HepG2 (cell line): ENCODE measurements around the gene MRPS18C. TPM values are rescaled to one million over a fixed set of nuclear protein-coding genes. Genes with fewer than 3 reads are reported as not detected.

Experiments used
- ATAC-seq: fragments of 200-7000 bp; cut with Tn5 transposase; 3 replicates; pipeline ENCODE4 v1.9.1; 2020; ENCODE audit warnings: mild to moderate bottlenecking, moderate library complexity
- BruUV-seq: library from RNA; stranded (reverse); fragments of 400-500 nt; replicated peaks from 2 replicates; lab custom pipeline; 2021; lab: Mats Ljungman, UMichigan
- CTCF ChIA-PET: fragments of 300-600 bp; formaldehyde crosslinking; extraction: SDS; loops from one replicate; lab custom pipeline; 2021; ENCODE audit warnings: low total read pairs, inconsistent platforms, low intra/inter-chr PET ratio; lab: Yijun Ruan, JAX
- POLR2A ChIA-PET: fragments of 350-600 bp; sonication (Branson Sonifier 250); formaldehyde crosslinking; loops from one replicate; lab custom pipeline; 2020; ENCODE audit warnings: antibody characterized with exemption, inconsistent platforms; lab: Yijun Ruan, JAX
- DNase-seq: peaks from one replicate; pipeline ENCODE4 v3.0.0-alpha.2; 2015; ENCODE audit warnings: low spot score
- FAIRE-seq: peaks from 3 replicates; lab custom pipeline; 2011; peaks lifted over from hg19 to GRCh38; lab: Jason Lieb, UNC
- H2AFZ ChIP-seq: one replicate; pipeline ENCODE4 v1.6.1; 2011; ENCODE audit warnings: low read length, inconsistent platforms
- H3K27ac ChIP-seq: fragments of 300-600 bp; 3 replicates; pipeline ENCODE4 v1.8.0; 2011; ENCODE audit warnings: mixed run types, mild to moderate bottlenecking, mixed read lengths, low read length, inconsistent platforms; ENCODE audit not compliant: insufficient read depth; ENCODE audit errors: extremely low read length
- H3K27me3 ChIP-seq, 2 experiments: fragments of 200-600 bp in 1 of 2; 2 replicates in 1 of 2; 3 replicates in 1 of 2; pipeline versions ENCODE4 v1.6.0 to v1.8.0; 2011; ENCODE audit warnings: low read length in 2 of 2, mild to moderate bottlenecking in 2 of 2, moderate library complexity in 2 of 2, inconsistent platforms in 1 of 2; ENCODE audit not compliant: insufficient read depth in 2 of 2, control insufficient read depth in 1 of 2
- H3K36me3 ChIP-seq, 2 experiments: fragments of 200-600 bp in 1 of 2; replicated peaks in 1 of 2; 2 replicates in 1 of 2; 3 replicates in 1 of 2; pipeline versions ENCODE4 v1.5.1 to v1.8.0; 2011; ENCODE audit warnings: low read length in 2 of 2, inconsistent platforms in 1 of 2; ENCODE audit not compliant: insufficient read depth in 2 of 2, control insufficient read depth in 1 of 2
- H3K4me1 ChIP-seq: 2 replicates; pipeline ENCODE4 v1.5.1; 2012; ENCODE audit warnings: low read length, inconsistent platforms; ENCODE audit not compliant: insufficient read depth
- H3K4me2 ChIP-seq: 2 replicates; pipeline ENCODE4 v1.6.0; 2011; ENCODE audit warnings: low read depth, low read length, inconsistent platforms
- H3K4me3 ChIP-seq, 3 experiments: fragments of 200-600 bp in 1 of 3; sonication (generic), shearing (Covaris generic) in 1 of 3; replicated peaks in 1 of 3; 2 replicates each; pipeline ENCODE4 v1.5.1; 2011 to 2016; ENCODE audit warnings: low read length in 3 of 3, inconsistent platforms in 2 of 3, low read depth in 2 of 3, mild to moderate bottlenecking in 2 of 3, control low read depth in 1 of 3, mixed read lengths in 1 of 3; ENCODE audit not compliant: insufficient read depth in 1 of 3
- H3K79me2 ChIP-seq: one replicate; pipeline ENCODE4 v1.6.1; 2011; ENCODE audit warnings: low read length, inconsistent platforms; ENCODE audit not compliant: insufficient read depth
- H3K9ac ChIP-seq: 2 replicates; pipeline ENCODE4 v1.6.0; 2011; ENCODE audit warnings: mild to moderate bottlenecking, low read depth, low read length, inconsistent platforms; ENCODE audit not compliant: insufficient read depth
- H3K9me3 ChIP-seq: 2 replicates; pipeline ENCODE4 v1.5.1; 2012; ENCODE audit warnings: mild to moderate bottlenecking, low read length
- H4K20me1 ChIP-seq: 2 replicates; pipeline ENCODE4 v1.6.0; 2011; ENCODE audit warnings: inconsistent platforms, mild to moderate bottlenecking, low read length, moderate library complexity; ENCODE audit not compliant: insufficient read depth
- BHLHE40 ChIP-seq: IDR thresholded peaks from 2 replicates; pipeline ENCODE4 v1.6.1; 2011; ENCODE audit warnings: low read length, improper control_type of control experiment
- FOXP1 ChIP-seq, 2 experiments: fragments of 450-650 bp in 1 of 2; IDR thresholded peaks; 2 replicates each; pipeline ENCODE4 v1.6.1; 2017 to 2018; ENCODE audit warnings: antibody characterized with exemption in 1 of 2
- HINFP ChIP-seq: sonication (generic); formaldehyde crosslinking; IDR thresholded peaks from 2 replicates; pipeline ENCODE4 v1.4.0; 2020; ENCODE audit warnings: low read depth, mild to moderate bottlenecking, missing genetic modification reagents
- JARID2 ChIP-seq: sonication (generic); formaldehyde crosslinking; IDR thresholded peaks from 2 replicates; pipeline ENCODE4 v1.8.1; 2023; ENCODE audit warnings: missing genetic modification reagents, inconsistent platforms; ENCODE audit not compliant: insufficient replicate concordance
- KMT2B ChIP-seq: IDR thresholded peaks from 2 replicates; pipeline ENCODE4 v1.6.1; 2016; ENCODE audit warnings: missing genetic modification reagents, missing compliant biosample characterization
- PITX1 ChIP-seq: sonication (generic); formaldehyde crosslinking; IDR thresholded peaks from 2 replicates; pipeline ENCODE4 v1.5.1; 2020; ENCODE audit warnings: mild to moderate bottlenecking, missing genetic modification reagents
- PRDM15 ChIP-seq: sonication (generic); formaldehyde crosslinking; IDR thresholded peaks from 2 replicates; pipeline ENCODE4 v1.4.0; 2020; ENCODE audit warnings: missing genetic modification reagents
- PRDM4 ChIP-seq: sonication (generic); formaldehyde crosslinking; IDR thresholded peaks from 2 replicates; pipeline ENCODE4 v1.9.0; 2021; ENCODE audit warnings: missing genetic modification reagents, borderline replicate concordance
- PRMT3 ChIP-seq: sonication (generic); formaldehyde crosslinking; IDR thresholded peaks from 2 replicates; pipeline ENCODE4 v1.8.1; 2022; ENCODE audit warnings: low read depth, mild to moderate bottlenecking, moderate library complexity, missing genetic modification reagents, borderline replicate concordance
- SNAI1 ChIP-seq: sonication (generic); formaldehyde crosslinking; IDR thresholded peaks from 2 replicates; pipeline ENCODE4 v1.5.0; 2020; ENCODE audit warnings: mild to moderate bottlenecking, missing genetic modification reagents, borderline replicate concordance
- ZBTB4 ChIP-seq: sonication (generic); formaldehyde crosslinking; IDR thresholded peaks from 2 replicates; pipeline ENCODE4 v1.4.0; 2020; ENCODE audit warnings: missing genetic modification reagents, mild to moderate bottlenecking, borderline replicate concordance
- ZNF296 ChIP-seq: sonication (generic); formaldehyde crosslinking; conservative IDR thresholded peaks from 2 replicates; pipeline ENCODE4 v1.5.0; 2020; ENCODE audit warnings: mild to moderate bottlenecking, missing genetic modification reagents
- ZNF30 ChIP-seq: sonication (generic); formaldehyde crosslinking; IDR thresholded peaks from 2 replicates; pipeline ENCODE4 v1.5.0; 2020; ENCODE audit warnings: mild to moderate bottlenecking, missing genetic modification reagents
- ZNF724P ChIP-seq: sonication (generic); formaldehyde crosslinking; IDR thresholded peaks from 2 replicates; pipeline ENCODE4 v1.8.0; 2022; ENCODE audit warnings: missing genetic modification reagents, borderline replicate concordance
- WGBS: methylation state at CpG from one replicate; pipeline ENCODE4 v1.1.6; 2017; ENCODE audit warnings: low lambda C conversion rate; 5-methylcytosine and 5-hydroxymethylcytosine counted together
- in situ Hi-C: cut with HindIII; loops from 2 replicates; pipeline ENCODE4 v1.10.0; 2017; ENCODE audit warnings: low pct_unique_long_range_greater_than_20kb; ENCODE audit not compliant: extremely low pct_ligation_motif_present
- intact Hi-C: fragments of 100-400 bp; cut with micrococcal nuclease; formaldehyde crosslinking; loops from one replicate; pipeline ENCODE4 v1.10.0; 2022; ENCODE audit not compliant: unreplicated experiment
- polyA plus RNA-seq, 8 experiments: library from polyadenylated mRNA; depleted of rRNA in 3 of 8; stranded (reverse) in 7 of 8; unstranded in 1 of 8; fragments of >200 nt; fragmentation: Illumina TruSeq in 4 of 8; extraction: Trizol in 4 of 8; gene quantifications; 2 replicates each; pipeline versions ENCODE4 v1.2.1 to v1.2.3, GENCODE V29; 2011 to 2016; ENCODE audit warnings: low read depth in 4 of 8, missing spikeins in 1 of 8, mixed read lengths in 1 of 8; ENCODE audit not compliant: insufficient read depth in 1 of 8
- total RNA-seq, 5 experiments: library from RNA; depleted of rRNA; stranded (reverse); fragments of >200 nt; fragmentation: Illumina TruSeq; extraction: Trizol; gene quantifications; 2 replicates each; pipeline ENCODE4 v1.2.3, GENCODE V29; 2016; ENCODE audit warnings: low read depth in 1 of 5

The MRPS18C gene
- total and polyA plus RNA-seq, 2 of the 13 experiments (the other 11 are each of a cell fraction or from before 2014, with no cell fraction given) = 45.4 to 124 TPM

- in situ Hi-C loops = no loop called here
- no peak for FAIRE-seq
- intact Hi-C loops = no loop called here
- TF ChIP-seq HINFP (CRISPR knock-in tag) = no peak
- no peak for TF ChIP-seq PITX1 (CRISPR knock-in tag)
- TF ChIP-seq ZNF724P = no peak
- no peak for TF ChIP-seq SNAI1
- TF ChIP-seq FOXP1 (IDR thresholded peaks at IDR 0.05) = no peak
- no peak for TF ChIP-seq FOXP1 (CRISPR knock-in tag; IDR thresholded peaks at IDR 0.05)
- TF ChIP-seq BHLHE40 = no peak
- TF ChIP-seq PRMT3 (CRISPR knock-in tag) = no peak
- TF ChIP-seq PRDM4 (CRISPR knock-in tag) = no peak
- no peak for TF ChIP-seq PRDM15
- TF ChIP-seq KMT2B (CRISPR knock-in tag) = no peak
- no peak for TF ChIP-seq JARID2
- no peak for TF ChIP-seq ZNF296 (CRISPR knock-in tag)
- no peak for TF ChIP-seq ZBTB4 (CRISPR knock-in tag)
- TF ChIP-seq ZNF30 = no peak
These were observed 48.6 kb downstream of the MRPS18C start for GRCh38 chr4:83504503-83504902.

More at GRCh38 chr4:83504503-83504902, 48.6 kb downstream of the MRPS18C start:
- Histone ChIP-seq H3K9me3 (no peaks in the 10 kb centered on the region), H4K20me1 (no peaks in the 10 kb centered on the region), H3K4me1 (no peaks in the 10 kb centered on the region), H2AFZ (no peak overlapping the region), H3K27me3 (peaks cover 0 to 5% of the 10 kb centered on the region in 2 experiments; a peak in 2 of 5 replicates), H3K36me3 (no peaks in the 10 kb centered on the region), H3K79me2 (no peaks in the 10 kb centered on the region), H3K4me2 (no peak overlapping the region), H3K27ac (no peak overlapping the region), H3K9ac (no peak overlapping the region), H3K4me3 (no peak overlapping the region)
- ATAC-seq (no peak), DNase-seq (no peak)
- WGBS = 16% methylated on average over 4 of the region's 4 CpGs
- ChIA-PET CTCF (no interaction called here), POLR2A (no interaction called here)
- no TSS peak for BruUV-seq
